A549 (cell line): Measurements from ENCODE around the gene LRRC17. TPM values are rescaled to one million over a fixed set of nuclear protein-coding genes. Genes with fewer than 3 reads are reported as not detected.

Source experiments
- ATAC-seq, 2 experiments: fragments of 200-7000 bp in 1 of 2; fragments of >200 bp in 1 of 2; cut with Nextera tagmentation in 1 of 2; cut with Tn5 transposase in 1 of 2; 3 replicates each; pipeline versions ENCODE4 v1.8.0 to v1.9.1; 2018 to 2020; ENCODE audit warnings: mild to moderate bottlenecking in 1 of 2, moderate library complexity in 1 of 2
- CTCF ChIA-PET: fragments of 300-600 bp; sonication (Branson Sonifier 250); formaldehyde crosslinking; extraction: SDS; loops from one replicate; lab custom pipeline; 2021; ENCODE audit warnings: antibody characterized with exemption, inconsistent platforms; lab: Yijun Ruan, JAX
- POLR2A ChIA-PET: fragments of 350-600 bp; formaldehyde crosslinking; extraction: SDS; loops from one replicate; lab custom pipeline; 2021; ENCODE audit warnings: antibody characterized with exemption, inconsistent platforms; lab: Yijun Ruan, JAX
- DNase-seq, 2 experiments: peaks; one replicate each; pipeline versions ENCODE4 v3.0.0 to v3.0.0-alpha.2; 2011 to 2016; ENCODE audit warnings: low read depth in 1 of 2, low spot score in 1 of 2
- FAIRE-seq: peaks from 2 replicates; lab custom pipeline; 2011; peaks lifted over from hg19 to GRCh38; lab: Jason Lieb, UNC
- H3K27ac ChIP-seq, 2 experiments: fragments of >200 bp; sonication (Bioruptor Twin); formaldehyde crosslinking; 3 replicates each; pipeline ENCODE4 v1.5.1; 2016 to 2017
- H3K4me1 ChIP-seq: fragments of >200 bp; sonication (Bioruptor Twin); formaldehyde crosslinking; 3 replicates; pipeline ENCODE4 v1.6.1; 2016
- H3K4me2 ChIP-seq: fragments of >200 bp; sonication (Bioruptor Twin); formaldehyde crosslinking; 3 replicates; pipeline ENCODE4 v1.6.1; 2016
- H3K4me3 ChIP-seq: fragments of >200 bp; sonication (Bioruptor Twin); formaldehyde crosslinking; 3 replicates; pipeline ENCODE4 v1.5.1; 2016
- H3K9me3 ChIP-seq: fragments of >200 bp; sonication (Bioruptor Twin); formaldehyde crosslinking; 3 replicates; pipeline ENCODE4 v1.6.1; 2016
- CHD4 ChIP-seq: fragments of 200-600 bp; sonication (generic); IDR thresholded peaks from 2 replicates; pipeline ENCODE4 v1.6.1; 2016; ENCODE audit warnings: antibody characterized with exemption, mild to moderate bottlenecking, borderline replicate concordance
- CTCF ChIP-seq: fragments of >200 bp; sonication (Bioruptor Twin); formaldehyde crosslinking; IDR thresholded peaks from 3 replicates; pipeline ENCODE4 v1.5.1; 2016
- EHMT2 ChIP-seq: fragments of 200-600 bp; sonication (generic); IDR thresholded peaks from 2 replicates; pipeline ENCODE4 v1.6.1; 2016; ENCODE audit warnings: antibody characterized with exemption, low read depth, mild to moderate bottlenecking, moderate library complexity
- HDAC2 ChIP-seq: fragments of 200-600 bp; sonication (generic); IDR thresholded peaks from 2 replicates; pipeline ENCODE4 v1.6.1; 2016
- HES2 ChIP-seq: fragments of >200 bp; sonication (Bioruptor Twin); formaldehyde crosslinking; IDR thresholded peaks from 2 replicates; pipeline ENCODE4 v1.6.1; 2016
- KDM5A ChIP-seq: fragments of 200-600 bp; sonication (generic); IDR thresholded peaks from 2 replicates; pipeline ENCODE4 v1.6.1; 2016; ENCODE audit warnings: antibody characterized with exemption, mild to moderate bottlenecking
- MAFK ChIP-seq: fragments of 450-650 bp; IDR thresholded peaks from 2 replicates; pipeline ENCODE4 v1.6.1; 2014; ENCODE audit not compliant: partially characterized antibody
- NFE2L2 ChIP-seq: fragments of 150-350 bp; conservative IDR thresholded peaks from 2 replicates; pipeline ENCODE4 v1.6.1; 2014; ENCODE audit warnings: low read length
- NR3C1 ChIP-seq: fragments of >200 bp; sonication (Bioruptor Twin); formaldehyde crosslinking; IDR thresholded peaks from 3 replicates; pipeline ENCODE4 v1.6.1; 2017
- PHF8 ChIP-seq: fragments of 200-600 bp; sonication (generic); IDR thresholded peaks from 2 replicates; pipeline ENCODE4 v1.6.1; 2016; ENCODE audit warnings: low read depth, mild to moderate bottlenecking, antibody characterized with exemption, moderate library complexity, borderline replicate concordance
- RCOR1 ChIP-seq: fragments of 150-350 bp; IDR thresholded peaks from 2 replicates; pipeline ENCODE4 v1.6.1; 2014; ENCODE audit warnings: antibody characterized with exemption, low read length, low read depth
- REST ChIP-seq: fragments of 200-600 bp; sonication (generic); IDR thresholded peaks from 2 replicates; pipeline ENCODE4 v1.6.1; 2016; ENCODE audit warnings: antibody characterized with exemption, mild to moderate bottlenecking, moderate library complexity
- RNF2 ChIP-seq: fragments of 200-600 bp; sonication (generic); IDR thresholded peaks from 2 replicates; pipeline ENCODE4 v1.6.1; 2016; ENCODE audit warnings: low read depth, mild to moderate bottlenecking, antibody characterized with exemption, moderate library complexity, borderline replicate concordance
- TP53 ChIP-seq: fragments of 250-450 bp; sonication (Bioruptor Pico); IDR thresholded peaks from 2 replicates; pipeline ENCODE4 v1.5.0; 2021; ENCODE audit warnings: mild to moderate bottlenecking, moderate library complexity
- ZC3H11A ChIP-seq: fragments of 450-650 bp; IDR thresholded peaks from 2 replicates; pipeline ENCODE4 v1.6.1; 2014; ENCODE audit warnings: antibody characterized with exemption, mild to moderate bottlenecking
- ZNF302 ChIP-seq: fragments of 250-450 bp; sonication (Bioruptor Pico); IDR thresholded peaks from 2 replicates; pipeline ENCODE4 v1.9.0; 2021; ENCODE audit warnings: inconsistent platforms, mild to moderate bottlenecking, moderate library complexity
- polyA plus RNA-seq, 4 experiments: library from polyadenylated mRNA; depleted of rRNA in 3 of 4; stranded (reverse); fragments of >200 nt; fragmentation: RNase III in 1 of 4; extraction: RNeasy Plus Mini Kit Qiagen cat#74134 plus additional on column Dnase treatment in 1 of 4; gene quantifications; 2 replicates in 3 of 4; 3 replicates in 1 of 4; pipeline ENCODE4 v1.2.3, GENCODE V29; 2011 to 2017
- TF ChIP-seq, protein P1 (sequence below): fragments of 450-650 bp; IDR thresholded peaks from 2 replicates; pipeline ENCODE4 v1.6.1; 2014; ENCODE audit warnings: antibody characterized with exemption
- TF ChIP-seq, protein P2 (sequence below): IDR thresholded peaks from 2 replicates; pipeline ENCODE4 v1.6.1; 2012
- TF ChIP-seq, protein P3 (sequence below): fragments of 250-450 bp; sonication (Bioruptor Pico); IDR thresholded peaks from 2 replicates; pipeline ENCODE4 v1.5.0; 2021; ENCODE audit warnings: mild to moderate bottlenecking, moderate library complexity, borderline replicate concordance
- TF ChIP-seq, protein P4 (sequence below): fragments of >200 bp; sonication (Bioruptor Twin); formaldehyde crosslinking; IDR thresholded peaks from 3 replicates; pipeline ENCODE4 v1.6.1; 2016

Gene LRRC17
- polyA plus RNA-seq, 2 of the 4 experiments (the other 2 are of a cell fraction): 0.05 to 0.36 TPM

- DNase-seq (no peak), ATAC-seq (no peak), FAIRE-seq (no peak)
- no peaks in the 10 kb centered on the region for H3K9me3 ChIP-seq
- no peak overlapping the region for H3K4me3 ChIP-seq
- CTCF ChIA-PET: no interaction called here
- H3K27ac ChIP-seq: no peak overlapping the region
- peaks cover 11% of the 10 kb centered on the region for H3K4me1 ChIP-seq
- no peak overlapping the region for H3K4me2 ChIP-seq
- TF ChIP-seq CHD4 (no peak), HES2 (no peak), CTCF (no peak), NFE2L2 (no peak), KDM5A (no peak), REST (no peak), RNF2 (no peak), TP53 (CRISPR knock-in tag) (no peak), HDAC2 (no peak), PHF8 (no peak), ZC3H11A (no peak), ZNF302 (CRISPR knock-in tag) (no peak), EHMT2 (no peak), NR3C1 (no peak), MAFK (no peak), RCOR1 (no peak)
- TF ChIP-seq, protein P1, sequence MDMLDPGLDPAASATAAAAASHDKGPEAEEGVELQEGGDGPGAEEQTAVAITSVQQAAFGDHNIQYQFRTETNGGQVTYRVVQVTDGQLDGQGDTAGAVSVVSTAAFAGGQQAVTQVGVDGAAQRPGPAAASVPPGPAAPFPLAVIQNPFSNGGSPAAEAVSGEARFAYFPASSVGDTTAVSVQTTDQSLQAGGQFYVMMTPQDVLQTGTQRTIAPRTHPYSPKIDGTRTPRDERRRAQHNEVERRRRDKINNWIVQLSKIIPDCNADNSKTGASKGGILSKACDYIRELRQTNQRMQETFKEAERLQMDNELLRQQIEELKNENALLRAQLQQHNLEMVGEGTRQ: no peak
- TF ChIP-seq, protein P2, sequence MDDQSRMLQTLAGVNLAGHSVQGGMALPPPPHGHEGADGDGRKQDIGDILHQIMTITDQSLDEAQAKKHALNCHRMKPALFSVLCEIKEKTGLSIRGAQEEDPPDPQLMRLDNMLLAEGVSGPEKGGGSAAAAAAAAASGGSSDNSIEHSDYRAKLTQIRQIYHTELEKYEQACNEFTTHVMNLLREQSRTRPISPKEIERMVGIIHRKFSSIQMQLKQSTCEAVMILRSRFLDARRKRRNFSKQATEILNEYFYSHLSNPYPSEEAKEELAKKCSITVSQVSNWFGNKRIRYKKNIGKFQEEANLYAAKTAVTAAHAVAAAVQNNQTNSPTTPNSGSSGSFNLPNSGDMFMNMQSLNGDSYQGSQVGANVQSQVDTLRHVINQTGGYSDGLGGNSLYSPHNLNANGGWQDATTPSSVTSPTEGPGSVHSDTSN: no peak
- TF ChIP-seq, protein P3, sequence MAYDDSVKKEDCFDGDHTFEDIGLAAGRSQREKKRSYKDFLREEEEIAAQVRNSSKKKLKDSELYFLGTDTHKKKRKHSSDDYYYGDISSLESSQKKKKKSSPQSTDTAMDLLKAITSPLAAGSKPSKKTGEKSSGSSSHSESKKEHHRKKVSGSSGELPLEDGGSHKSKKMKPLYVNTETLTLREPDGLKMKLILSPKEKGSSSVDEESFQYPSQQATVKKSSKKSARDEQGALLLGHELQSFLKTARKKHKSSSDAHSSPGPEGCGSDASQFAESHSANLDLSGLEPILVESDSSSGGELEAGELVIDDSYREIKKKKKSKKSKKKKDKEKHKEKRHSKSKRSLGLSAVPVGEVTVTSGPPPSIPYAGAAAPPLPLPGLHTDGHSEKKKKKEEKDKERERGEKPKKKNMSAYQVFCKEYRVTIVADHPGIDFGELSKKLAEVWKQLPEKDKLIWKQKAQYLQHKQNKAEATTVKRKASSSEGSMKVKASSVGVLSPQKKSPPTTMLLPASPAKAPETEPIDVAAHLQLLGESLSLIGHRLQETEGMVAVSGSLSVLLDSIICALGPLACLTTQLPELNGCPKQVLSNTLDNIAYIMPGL (CRISPR knock-in tag): no peak
- TF ChIP-seq, protein P4, sequence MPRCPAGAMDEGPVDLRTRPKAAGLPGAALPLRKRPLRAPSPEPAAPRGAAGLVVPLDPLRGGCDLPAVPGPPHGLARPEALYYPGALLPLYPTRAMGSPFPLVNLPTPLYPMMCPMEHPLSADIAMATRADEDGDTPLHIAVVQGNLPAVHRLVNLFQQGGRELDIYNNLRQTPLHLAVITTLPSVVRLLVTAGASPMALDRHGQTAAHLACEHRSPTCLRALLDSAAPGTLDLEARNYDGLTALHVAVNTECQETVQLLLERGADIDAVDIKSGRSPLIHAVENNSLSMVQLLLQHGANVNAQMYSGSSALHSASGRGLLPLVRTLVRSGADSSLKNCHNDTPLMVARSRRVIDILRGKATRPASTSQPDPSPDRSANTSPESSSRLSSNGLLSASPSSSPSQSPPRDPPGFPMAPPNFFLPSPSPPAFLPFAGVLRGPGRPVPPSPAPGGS: no peak
- POLR2A ChIA-PET: no interaction called here
Observed at GRCh38 chr7:102896585-102896984, 16.2 kb upstream of the LRRC17 start.
